ENCODE data around the gene ESPN. TPM values are rescaled to one million over a fixed set of nuclear protein-coding genes. Genes with fewer than 3 reads are reported as not detected.

ESPN gene
- total RNA-seq, 2 donors from 2014 or later, result 0.47 TPM; not detected in 1

DNA sequence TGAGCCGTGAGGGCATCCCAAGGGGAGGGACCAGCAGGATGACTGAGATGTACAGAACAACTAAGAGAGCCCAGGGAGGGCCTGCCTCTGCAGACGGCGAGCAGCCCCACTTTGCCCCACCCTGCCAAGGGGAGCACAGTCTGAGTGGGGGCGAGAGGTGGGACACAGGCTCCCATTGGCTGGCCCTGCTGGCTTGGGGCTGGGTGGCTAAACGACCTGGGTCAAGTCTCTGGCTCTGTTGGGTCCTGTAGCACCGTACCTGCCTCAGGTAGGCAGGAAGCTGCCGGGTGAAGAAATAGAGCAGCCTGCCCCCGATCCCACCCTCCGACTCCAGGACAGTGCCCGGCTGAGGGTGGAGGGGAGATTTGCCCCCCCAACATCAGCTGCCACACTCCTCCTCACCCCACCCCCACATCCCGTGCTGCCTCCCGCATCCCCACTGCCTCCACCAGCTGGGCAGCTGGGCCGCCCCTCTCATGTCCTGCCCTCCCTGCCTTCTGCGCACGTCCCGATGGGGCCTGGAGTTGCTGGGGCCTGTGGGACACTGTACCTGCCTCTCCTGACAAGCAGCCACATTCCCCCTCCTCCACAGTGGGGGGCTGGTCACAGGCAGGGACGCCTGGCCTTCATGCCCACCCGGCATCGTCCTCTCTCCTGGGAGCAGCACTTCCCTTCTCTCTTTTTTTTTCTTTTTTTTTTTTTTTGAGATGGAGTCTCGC, 79.5 kb downstream of the ESPN start:
- TF ChIP-seq, protein P1, sequence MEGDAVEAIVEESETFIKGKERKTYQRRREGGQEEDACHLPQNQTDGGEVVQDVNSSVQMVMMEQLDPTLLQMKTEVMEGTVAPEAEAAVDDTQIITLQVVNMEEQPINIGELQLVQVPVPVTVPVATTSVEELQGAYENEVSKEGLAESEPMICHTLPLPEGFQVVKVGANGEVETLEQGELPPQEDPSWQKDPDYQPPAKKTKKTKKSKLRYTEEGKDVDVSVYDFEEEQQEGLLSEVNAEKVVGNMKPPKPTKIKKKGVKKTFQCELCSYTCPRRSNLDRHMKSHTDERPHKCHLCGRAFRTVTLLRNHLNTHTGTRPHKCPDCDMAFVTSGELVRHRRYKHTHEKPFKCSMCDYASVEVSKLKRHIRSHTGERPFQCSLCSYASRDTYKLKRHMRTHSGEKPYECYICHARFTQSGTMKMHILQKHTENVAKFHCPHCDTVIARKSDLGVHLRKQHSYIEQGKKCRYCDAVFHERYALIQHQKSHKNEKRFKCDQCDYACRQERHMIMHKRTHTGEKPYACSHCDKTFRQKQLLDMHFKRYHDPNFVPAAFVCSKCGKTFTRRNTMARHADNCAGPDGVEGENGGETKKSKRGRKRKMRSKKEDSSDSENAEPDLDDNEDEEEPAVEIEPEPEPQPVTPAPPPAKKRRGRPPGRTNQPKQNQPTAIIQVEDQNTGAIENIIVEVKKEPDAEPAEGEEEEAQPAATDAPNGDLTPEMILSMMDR (IDR thresholded peaks at IDR 0.05), result no peak
- peaks cover 0 to 52% of the 10 kb centered on the region in 2 donors for H3K4me1 ChIP-seq

DNA sequence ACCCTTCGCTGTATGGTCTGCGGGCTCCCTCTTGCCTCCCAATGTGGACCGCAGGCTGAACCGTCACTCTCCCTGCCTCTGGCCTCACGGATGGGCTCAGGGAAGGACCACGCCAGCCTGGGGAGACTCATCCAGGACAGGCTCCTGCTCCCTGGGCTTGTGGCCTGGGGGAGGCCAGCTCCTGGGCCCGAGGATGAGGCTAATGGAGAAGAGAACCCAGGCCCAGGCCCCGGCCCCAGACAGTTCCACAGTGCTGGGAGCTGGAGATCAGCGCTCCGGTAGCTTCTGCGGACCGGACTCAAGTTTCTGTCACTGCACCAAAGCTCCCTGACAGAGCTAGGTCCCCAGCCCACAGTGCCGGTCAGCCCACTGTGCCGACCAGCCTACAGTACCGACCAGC, 80.3 kb downstream of the ESPN start:
- H3K36me3 ChIP-seq, result no peaks in the 10 kb centered on the region
- no peak for DNase-seq (ENCODE audit: low spot score)
- TF ChIP-seq, protein P1 (IDR thresholded peaks at IDR 0.05), result no peak
- H3K27ac ChIP-seq, result no peak overlapping the region
- H3K27me3 ChIP-seq, result no peaks in the 10 kb centered on the region
- H3K4me1 ChIP-seq, result peaks cover 0 to 46% of the 10 kb centered on the region in 2 donors
- no peak overlapping the region for H3K4me3 ChIP-seq
- no peaks in the 10 kb centered on the region for H3K9me3 ChIP-seq

More for the DNA sequence above, 79.5 kb downstream of the ESPN start:
- Histone ChIP-seq H3K36me3 (no peaks in the 10 kb centered on the region), H3K27me3 (no peaks in the 10 kb centered on the region), H3K27ac (no peak overlapping the region), H3K4me3 (no peak overlapping the region), H3K9me3 (no peaks in the 10 kb centered on the region)
- DNase-seq (ENCODE audit: low spot score), result no peak

DNA sequence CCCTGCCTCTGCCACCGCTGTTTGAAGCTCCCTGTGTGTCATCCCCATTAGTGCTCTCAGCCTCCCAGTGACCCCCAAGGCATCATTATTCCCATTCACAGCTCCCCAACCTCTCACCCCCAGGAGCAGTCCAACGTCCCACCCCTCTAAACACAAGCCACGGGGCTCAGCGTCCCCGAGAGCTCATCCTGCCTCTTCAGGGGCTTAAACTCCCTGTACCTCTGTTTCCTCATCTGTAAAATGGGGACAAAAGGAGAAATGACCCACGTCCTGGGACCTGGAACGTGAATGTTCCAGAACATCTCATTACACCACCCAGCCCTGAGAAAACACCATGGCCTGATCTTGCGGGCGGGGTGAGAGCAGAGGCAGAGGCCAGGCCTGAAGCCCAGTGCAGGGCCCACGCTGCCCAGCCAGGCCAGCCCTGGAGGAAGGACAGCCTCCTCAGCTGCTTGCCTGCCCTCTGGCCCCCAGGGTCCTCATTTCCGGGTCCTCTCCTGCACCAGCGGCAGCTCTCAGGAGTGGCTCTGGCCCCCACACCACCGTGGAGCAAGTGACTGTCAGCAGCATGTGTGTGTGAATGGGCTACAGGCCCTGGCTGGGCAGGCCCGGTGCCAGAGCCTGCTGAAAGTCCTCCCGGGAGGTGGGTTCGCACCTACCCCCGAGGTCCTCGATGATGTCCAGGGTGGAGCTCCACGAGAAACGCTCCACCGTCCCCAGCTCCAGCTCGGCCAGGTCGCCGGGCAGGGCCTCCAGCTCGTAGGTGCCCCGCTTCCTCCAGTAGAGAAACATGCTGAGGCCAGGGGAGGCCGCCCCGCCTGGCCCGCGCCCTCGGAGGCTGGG, 81.0 kb downstream of the ESPN start:
- no peaks in the 10 kb centered on the region for H3K36me3 ChIP-seq
- no peaks in the 10 kb centered on the region for H3K27me3 ChIP-seq
- H3K4me3 ChIP-seq, result no peak overlapping the region
- H3K27ac ChIP-seq, result no peak overlapping the region
- TF ChIP-seq, protein P1 (IDR thresholded peaks at IDR 0.05), result no peak
- H3K4me1 ChIP-seq, result peaks cover 0 to 41% of the 10 kb centered on the region in 2 donors
- DNase-seq (ENCODE audit: low spot score), result no peak
- no peaks in the 10 kb centered on the region for H3K9me3 ChIP-seq

DNA sequence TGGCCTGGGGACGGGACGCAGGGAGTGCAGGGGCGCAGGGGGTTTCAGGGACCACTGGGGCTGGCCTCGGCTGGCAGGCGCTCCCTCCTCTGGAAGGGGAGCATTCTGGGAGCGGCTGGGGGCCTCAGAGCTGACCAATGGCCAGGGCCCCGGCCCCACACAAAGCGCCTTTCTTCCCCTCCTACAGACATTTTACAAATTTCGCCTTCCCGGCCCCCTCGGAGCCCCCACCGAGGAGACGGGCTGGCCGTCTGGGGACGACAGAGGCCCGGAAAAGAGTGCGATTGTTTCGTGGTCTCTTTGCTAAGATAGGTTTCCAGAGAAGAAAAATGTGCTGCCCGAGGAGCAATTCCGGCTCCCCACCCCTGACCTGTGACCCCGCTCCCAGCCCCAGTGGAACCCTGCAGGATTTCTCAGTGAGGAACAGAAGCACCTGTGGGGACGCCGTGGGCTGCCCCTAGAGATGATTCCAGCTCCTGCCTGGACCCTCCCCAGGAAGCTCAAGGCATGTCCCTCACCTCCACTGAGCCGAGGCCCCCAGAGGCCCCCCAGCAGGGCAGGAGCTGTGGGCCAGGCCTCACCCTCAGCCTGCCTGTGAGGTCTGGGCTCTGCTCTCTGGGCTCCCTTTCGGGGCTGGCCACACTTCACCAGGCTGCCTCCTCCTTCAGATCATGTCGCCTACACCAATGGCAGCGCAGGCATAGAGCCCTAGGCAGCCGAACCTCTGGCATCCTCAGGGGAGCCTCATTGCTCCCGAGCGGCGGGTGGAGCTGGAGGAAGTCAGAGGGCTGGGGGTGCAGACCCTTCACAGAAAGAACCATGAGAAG, 81.8 kb downstream of the ESPN start:
- DNase-seq (ENCODE audit: low spot score), result no peak
- Histone ChIP-seq H3K36me3 (no peaks in the 10 kb centered on the region), H3K27ac (no peak overlapping the region)

DNA sequence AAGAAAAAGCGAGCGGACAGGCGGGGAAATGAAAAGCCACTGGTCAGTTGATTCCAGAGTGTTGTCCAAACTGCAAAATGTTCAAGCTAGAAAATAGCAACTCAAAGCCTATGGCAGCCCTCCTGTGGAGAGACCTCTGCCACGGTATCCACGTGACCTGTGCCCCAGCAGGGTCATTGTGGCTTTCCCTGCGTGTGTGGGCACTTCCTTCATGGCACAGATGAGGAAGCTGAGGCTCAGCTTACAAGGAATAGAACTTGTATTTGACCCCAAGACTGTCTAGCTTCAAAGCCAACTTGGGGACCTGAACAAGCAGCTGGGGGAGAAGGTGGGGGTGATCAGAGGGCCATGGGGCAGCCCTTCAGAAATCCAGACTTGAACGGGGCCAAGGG, 82.5 kb downstream of the ESPN start:
- H3K36me3 ChIP-seq, result no peaks in the 10 kb centered on the region
- no peaks in the 10 kb centered on the region for H3K9me3 ChIP-seq
- no peak for DNase-seq (ENCODE audit: low spot score)
- H3K4me1 ChIP-seq, result peaks cover 0 to 26% of the 10 kb centered on the region in 2 donors
- H3K4me3 ChIP-seq, result no peak overlapping the region
- H3K27ac ChIP-seq, result no peak overlapping the region
- H3K27me3 ChIP-seq, result no peaks in the 10 kb centered on the region
- TF ChIP-seq, protein P1 (IDR thresholded peaks at IDR 0.05), result no peak

More for the DNA sequence above, 81.8 kb downstream of the ESPN start:
- peaks cover 0 to 32% of the 10 kb centered on the region in 2 donors for H3K4me1 ChIP-seq
- TF ChIP-seq, protein P1 (IDR thresholded peaks at IDR 0.05), result no peak
- no peaks in the 10 kb centered on the region for H3K9me3 ChIP-seq
- no peak overlapping the region for H3K4me3 ChIP-seq
- no peaks in the 10 kb centered on the region for H3K27me3 ChIP-seq
